NCI-H2107 treated with DMSO at 0.1 percent for 48 hours (cell line): Measurements from ENCODE around the gene SNUPN.
"Not testable (repeated sequence)": the region's sequence is repeated elsewhere in the genome, so short reads cannot be mapped to it uniquely, and the experiment has no call there.

Experiments used
- DNase-seq: peaks from one replicate; lab custom pipeline; 2025; ENCODE audit not compliant: unreplicated experiment; lab: John Stamatoyannopoulos, UW

The SNUPN gene

GRCh38 chr15:75584121-75584520 is 41.4 kb downstream of the SNUPN start:
- no peak for DNase-seq

GRCh38 chr15:75583701-75584100 is 41.8 kb downstream of the SNUPN start:
- DNase-seq: no peak

GRCh38 chr15:75582943-75583342 is 42.6 kb downstream of the SNUPN start:
- DNase-seq: not testable (repeated sequence)

GRCh38 chr15:75578948-75579920 is 46.3 kb downstream of the SNUPN start, which contains the start of gene PTPN9:
TSS of gene PTPN9 (minus strand) at chr15:75579315. CDS start at chr15:75578776, 539 bp downstream.
- DNase-seq: peak; percentile 34

- DNase-seq: no peak
Observed at GRCh38 chr15:75578173-75578947, 47.2 kb downstream of the SNUPN start.

GRCh38 chr15:75577401-75578172 is 47.9 kb downstream of the SNUPN start:
- no peak for DNase-seq

- no peak for DNase-seq
Observed at GRCh38 chr15:75573648-75574384, 51.7 kb downstream of the SNUPN start.

GRCh38 chr15:75570126-75570845 is 55.2 kb downstream of the SNUPN start:
- DNase-seq: no peak

GRCh38 chr15:75565062-75565970 is 60.2 kb downstream of the SNUPN start:
- no peak for DNase-seq

- no peak for DNase-seq
Observed at GRCh38 chr15:75561888-75562287, 63.6 kb downstream of the SNUPN start.

- DNase-seq: not testable (repeated sequence)
Observed at GRCh38 chr15:75559360-75559759, 66.2 kb downstream of the SNUPN start.

- DNase-seq: not testable (repeated sequence)
Observed at GRCh38 chr15:75558955-75559354, 66.6 kb downstream of the SNUPN start.

GRCh38 chr15:75554717-75555116 is 70.8 kb downstream of the SNUPN start:
- DNase-seq: peak; percentile 34

- no peak for DNase-seq
Observed at GRCh38 chr15:75553659-75554058, 71.9 kb downstream of the SNUPN start.

GRCh38 chr15:75551091-75551490 is 74.4 kb downstream of the SNUPN start:
- DNase-seq: no peak
